Measurements from ENCODE around the gene RRP36. TPM values are rescaled to one million over a fixed set of nuclear protein-coding genes. Genes with fewer than 3 reads are reported as not detected.
A peak's percentile ranks its signal among the peaks of the same experiment; 100 is the strongest.

RRP36 gene
- total and polyA plus RNA-seq, 2 experiments from 2014 or later: 67.3 to 77.1 TPM

GRCh38 chr6:43058531-43058930 lies 37.1 kb downstream of the RRP36 start:
- DNase-seq (ENCODE audit: low read depth in 1 of 2, low spot score in 1 of 2): no peak
- H3K4me1 ChIP-seq (ENCODE audit: low read depth): peaks cover 9% of the 10 kb centered on the region
- no peaks in the 10 kb centered on the region for H3K27me3 ChIP-seq
- peak overlapping the region; percentile 81 for H3K4me3 ChIP-seq
- H3K27ac ChIP-seq: peak overlapping the region; percentile 82
- no peaks in the 10 kb centered on the region for H3K9me3 ChIP-seq (ENCODE audit: low read depth)
- peaks cover 13% of the 10 kb centered on the region for H3K36me3 ChIP-seq
- no peak for TF ChIP-seq CTCF (IDR thresholded peaks at IDR 0.05; ENCODE audit: low read depth, low read length)

GRCh38 chr6:43059168-43060033 lies 38.0 kb downstream of the RRP36 start, which contains the start of the genes KLC4 and MRPL2:
Gene KLC4 (plus strand): TSS chr6:43059631. CDS start chr6:43061336, 1,705 bp downstream.
Gene MRPL2 (minus strand): TSS chr6:43059434. CDS start chr6:43059381, 53 bp downstream.
- Histone ChIP-seq H3K9me3 (ENCODE audit: low read depth) (no peaks in the 10 kb centered on the region), H3K4me1 (ENCODE audit: low read depth) (peaks cover 9% of the 10 kb centered on the region), H3K27me3 (no peaks in the 10 kb centered on the region), H3K4me3 (peak within 1 kb of the TSS; percentile 81), H3K36me3 (peaks cover 15% of the 10 kb centered on the region), H3K27ac (peak within 1 kb of the TSS; percentile 91)
- TF ChIP-seq CTCF (IDR thresholded peaks at IDR 0.05; ENCODE audit: low read depth, low read length): no peak
- peak; percentile 99 for DNase-seq (ENCODE audit: low read depth in 1 of 2, low spot score in 1 of 2)

GRCh38 chr6:43060034-43060754 lies 38.8 kb downstream of the RRP36 start:
- no peaks in the 10 kb centered on the region for H3K27me3 ChIP-seq
- H3K4me3 ChIP-seq: peak overlapping the region; percentile 81
- peaks cover 9% of the 10 kb centered on the region for H3K4me1 ChIP-seq (ENCODE audit: low read depth)
- DNase-seq (ENCODE audit: low read depth in 1 of 2, low spot score in 1 of 2): peak; percentile 9 to 33
- H3K9me3 ChIP-seq (ENCODE audit: low read depth): no peaks in the 10 kb centered on the region
- peak overlapping the region; percentile 91 for H3K27ac ChIP-seq
- TF ChIP-seq CTCF (IDR thresholded peaks at IDR 0.05; ENCODE audit: low read depth, low read length): no peak
- peaks cover 16% of the 10 kb centered on the region for H3K36me3 ChIP-seq

GRCh38 chr6:43060755-43061633 lies 39.6 kb downstream of the RRP36 start:
- DNase-seq (ENCODE audit: low read depth in 1 of 2, low spot score in 1 of 2): no peak
- Histone ChIP-seq H3K9me3 (ENCODE audit: low read depth) (no peaks in the 10 kb centered on the region), H3K27me3 (no peaks in the 10 kb centered on the region), H3K36me3 (peaks cover 20% of the 10 kb centered on the region), H3K4me3 (peak overlapping the region; percentile 81), H3K27ac (peak overlapping the region; percentile 91), H3K4me1 (ENCODE audit: low read depth) (peaks cover 9% of the 10 kb centered on the region)
- no peak for TF ChIP-seq CTCF (IDR thresholded peaks at IDR 0.05; ENCODE audit: low read depth, low read length)

GRCh38 chr6:43061861-43062260 lies 40.4 kb downstream of the RRP36 start:
- H3K27ac ChIP-seq: no peak overlapping the region
- H3K36me3 ChIP-seq: peaks cover 20% of the 10 kb centered on the region
- H3K27me3 ChIP-seq: no peaks in the 10 kb centered on the region
- no peak overlapping the region for H3K4me3 ChIP-seq
- no peak for DNase-seq (ENCODE audit: low read depth in 1 of 2, low spot score in 1 of 2)
- no peak for TF ChIP-seq CTCF (IDR thresholded peaks at IDR 0.05; ENCODE audit: low read depth, low read length)
- H3K9me3 ChIP-seq (ENCODE audit: low read depth): no peaks in the 10 kb centered on the region
- peaks cover 9% of the 10 kb centered on the region for H3K4me1 ChIP-seq (ENCODE audit: low read depth)
